Measurements from ENCODE around the gene RNPC3.

DNA sequence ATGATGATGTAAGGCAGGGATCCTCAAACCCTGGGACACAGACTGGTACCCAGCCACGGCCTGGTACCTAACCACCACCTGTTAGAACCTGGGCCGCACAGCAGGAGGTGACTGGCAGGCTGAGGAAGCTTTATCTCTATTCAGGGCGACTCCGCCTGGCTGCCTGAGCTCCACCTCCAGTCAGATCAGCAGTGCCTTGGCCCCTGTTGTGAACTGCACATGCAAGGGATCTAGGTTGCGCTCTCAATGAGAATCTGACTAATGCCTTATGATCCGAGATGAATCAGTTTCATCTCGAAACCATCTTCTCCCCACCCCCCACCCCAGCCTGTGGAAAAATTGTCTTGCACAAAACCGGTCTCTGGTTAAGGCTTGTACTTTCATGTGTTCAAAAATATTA is 4.2 kb downstream of the RNPC3 start:
- TF ChIP-seq, protein P1, sequence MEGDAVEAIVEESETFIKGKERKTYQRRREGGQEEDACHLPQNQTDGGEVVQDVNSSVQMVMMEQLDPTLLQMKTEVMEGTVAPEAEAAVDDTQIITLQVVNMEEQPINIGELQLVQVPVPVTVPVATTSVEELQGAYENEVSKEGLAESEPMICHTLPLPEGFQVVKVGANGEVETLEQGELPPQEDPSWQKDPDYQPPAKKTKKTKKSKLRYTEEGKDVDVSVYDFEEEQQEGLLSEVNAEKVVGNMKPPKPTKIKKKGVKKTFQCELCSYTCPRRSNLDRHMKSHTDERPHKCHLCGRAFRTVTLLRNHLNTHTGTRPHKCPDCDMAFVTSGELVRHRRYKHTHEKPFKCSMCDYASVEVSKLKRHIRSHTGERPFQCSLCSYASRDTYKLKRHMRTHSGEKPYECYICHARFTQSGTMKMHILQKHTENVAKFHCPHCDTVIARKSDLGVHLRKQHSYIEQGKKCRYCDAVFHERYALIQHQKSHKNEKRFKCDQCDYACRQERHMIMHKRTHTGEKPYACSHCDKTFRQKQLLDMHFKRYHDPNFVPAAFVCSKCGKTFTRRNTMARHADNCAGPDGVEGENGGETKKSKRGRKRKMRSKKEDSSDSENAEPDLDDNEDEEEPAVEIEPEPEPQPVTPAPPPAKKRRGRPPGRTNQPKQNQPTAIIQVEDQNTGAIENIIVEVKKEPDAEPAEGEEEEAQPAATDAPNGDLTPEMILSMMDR (IDR thresholded peaks at IDR 0.05; ENCODE audit: insufficient read depth, low read length) = no peak
- TF ChIP-seq GABPA (IDR thresholded peaks at IDR 0.05; ENCODE audit: low read depth) (no peak), SPI1 (IDR thresholded peaks at IDR 0.05; ENCODE audit: borderline replicate concordance, low read depth) (no peak), POLR2AphosphoS5 (IDR thresholded peaks at IDR 0.05; ENCODE audit: low read depth) (no peak), REST (IDR thresholded peaks at IDR 0.05; ENCODE audit: insufficient replicate concordance, low read depth) (no peak)
